Endothelial cell of umbilical vein (primary cell): ENCODE measurements around the gene QRFP.

Source experiments
- CTCF ChIP-seq, 2 donors: IDR thresholded peaks; 1 replicate in 1 of 2; 2 replicates in 1 of 2; pipeline ENCODE4 v1.5.1; 2011; ENCODE audit warnings: low read length in 2 of 2, mild to moderate bottlenecking in 2 of 2, moderate library complexity in 2 of 2, control low read depth in 1 of 2, inconsistent platforms in 1 of 2, low read depth in 1 of 2; ENCODE audit not compliant: insufficient read depth in 1 of 2; ENCODE audit errors: extremely low read depth in 1 of 2
- EZH2 ChIP-seq: IDR thresholded peaks from 2 replicates; pipeline ENCODE4 v1.6.1; 2012; ENCODE audit warnings: borderline replicate concordance, low read depth, mild to moderate bottlenecking, moderate library complexity, low read length, inconsistent platforms; ENCODE audit not compliant: severe bottlenecking
- JUN ChIP-seq: IDR thresholded peaks from 2 replicates; pipeline ENCODE4 v1.6.1; 2011; ENCODE audit warnings: borderline replicate concordance, low read depth; ENCODE audit not compliant: insufficient read length, insufficient read depth
- MYC ChIP-seq: IDR thresholded peaks from one replicate; pipeline ENCODE4 v1.6.1; 2011; ENCODE audit warnings: mild to moderate bottlenecking, low read depth, low read length
- POLR2A ChIP-seq: IDR thresholded peaks from 2 replicates; pipeline ENCODE4 v1.6.1; 2012; ENCODE audit warnings: low read depth, mild to moderate bottlenecking, control low read depth, low read length
- POLR2AphosphoS5 ChIP-seq: IDR thresholded peaks from 2 replicates; pipeline ENCODE4 v1.6.1; 2012; ENCODE audit warnings: low read depth, mild to moderate bottlenecking, control low read depth, low read length, moderate library complexity; ENCODE audit not compliant: insufficient read depth

- TF ChIP-seq POLR2A (no peak), JUN (no peak), MYC (no peak), CTCF (IDR thresholded peaks at IDR 0.05; ENCODE audit: extremely low read depth in 1 of 2, insufficient read depth in 1 of 2, low read depth in 1 of 2, low read length in 2 of 2) (no peak), EZH2 (no peak), POLR2AphosphoS5 (no peak)
Measured at GRCh38 chr9:130934702-130935647, 38.4 kb upstream of the QRFP start.
